Measurements from ENCODE around the gene MBD6. TPM values are rescaled to one million over a fixed set of nuclear protein-coding genes. Genes with fewer than 3 reads are reported as not detected.

Gene MBD6
- total RNA-seq, 4 donors from 2014 or later = 38.0 to 144 (median 71.5) TPM

DNA sequence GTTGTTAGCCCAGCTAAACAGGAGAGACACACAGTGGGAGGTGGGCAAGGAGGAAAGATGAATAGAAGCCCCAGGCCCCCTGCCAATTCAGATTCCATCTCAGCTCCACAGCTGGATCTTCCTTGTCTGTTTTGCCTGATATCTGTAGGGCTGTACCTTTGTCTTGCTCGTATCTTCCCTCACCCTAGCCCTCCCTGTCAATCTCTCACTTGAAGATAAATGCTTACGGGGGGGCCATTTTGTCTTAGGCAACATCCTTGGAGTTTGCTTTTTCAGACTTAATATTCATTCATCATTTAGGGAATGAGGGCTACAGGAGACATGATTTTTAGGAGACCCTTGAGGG, 29.7 kb downstream of the MBD6 start:
- Histone ChIP-seq H3K36me3 (no peaks in the 10 kb centered on the region), H3K4me3 (no peak overlapping the region), H3K9me3 (no peaks in the 10 kb centered on the region), H3K4me1 (peaks cover 0 to 11% (median 3%) of the 10 kb centered on the region in 4 donors), H3K27ac (no peak overlapping the region), H3K27me3 (no peaks in the 10 kb centered on the region)
- TF ChIP-seq, protein P1, sequence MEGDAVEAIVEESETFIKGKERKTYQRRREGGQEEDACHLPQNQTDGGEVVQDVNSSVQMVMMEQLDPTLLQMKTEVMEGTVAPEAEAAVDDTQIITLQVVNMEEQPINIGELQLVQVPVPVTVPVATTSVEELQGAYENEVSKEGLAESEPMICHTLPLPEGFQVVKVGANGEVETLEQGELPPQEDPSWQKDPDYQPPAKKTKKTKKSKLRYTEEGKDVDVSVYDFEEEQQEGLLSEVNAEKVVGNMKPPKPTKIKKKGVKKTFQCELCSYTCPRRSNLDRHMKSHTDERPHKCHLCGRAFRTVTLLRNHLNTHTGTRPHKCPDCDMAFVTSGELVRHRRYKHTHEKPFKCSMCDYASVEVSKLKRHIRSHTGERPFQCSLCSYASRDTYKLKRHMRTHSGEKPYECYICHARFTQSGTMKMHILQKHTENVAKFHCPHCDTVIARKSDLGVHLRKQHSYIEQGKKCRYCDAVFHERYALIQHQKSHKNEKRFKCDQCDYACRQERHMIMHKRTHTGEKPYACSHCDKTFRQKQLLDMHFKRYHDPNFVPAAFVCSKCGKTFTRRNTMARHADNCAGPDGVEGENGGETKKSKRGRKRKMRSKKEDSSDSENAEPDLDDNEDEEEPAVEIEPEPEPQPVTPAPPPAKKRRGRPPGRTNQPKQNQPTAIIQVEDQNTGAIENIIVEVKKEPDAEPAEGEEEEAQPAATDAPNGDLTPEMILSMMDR (IDR thresholded peaks at IDR 0.05) = no peak
- no peak for TF ChIP-seq POLR2A (IDR thresholded peaks at IDR 0.05)
- no peak for DNase-seq

DNA sequence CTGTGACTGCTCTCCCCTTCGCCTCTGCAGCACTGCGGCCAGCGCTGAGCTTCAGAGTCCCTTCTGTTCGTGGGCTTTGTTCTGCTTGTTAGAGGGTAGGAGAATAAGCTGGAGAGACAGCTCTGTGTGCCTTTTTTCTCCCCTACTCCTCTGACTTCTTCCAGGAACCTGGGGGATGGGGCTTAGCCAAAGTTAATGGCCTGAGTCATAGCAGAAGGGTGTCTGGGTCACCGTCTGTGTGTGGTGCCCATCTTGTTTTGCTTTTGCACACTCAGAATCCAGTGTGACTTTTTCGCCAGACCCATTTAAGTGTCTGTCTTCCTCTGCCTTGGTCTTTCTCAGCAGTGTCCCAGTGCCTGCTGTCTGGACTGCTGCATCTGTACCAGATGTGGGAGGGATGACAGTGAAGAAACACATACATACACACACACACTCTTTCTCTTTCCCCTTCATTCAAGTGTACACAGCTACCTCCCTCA, 30.2 kb downstream of the MBD6 start:
- Histone ChIP-seq H3K27me3 (no peaks in the 10 kb centered on the region), H3K4me3 (no peak overlapping the region), H3K27ac (no peak overlapping the region), H3K36me3 (no peaks in the 10 kb centered on the region), H3K4me1 (peaks cover 0 to 11% (median 3%) of the 10 kb centered on the region in 4 donors), H3K9me3 (no peaks in the 10 kb centered on the region)
- no peak for TF ChIP-seq POLR2A (IDR thresholded peaks at IDR 0.05)
- TF ChIP-seq, protein P1 (IDR thresholded peaks at IDR 0.05) = no peak
- DNase-seq = no peak

DNA sequence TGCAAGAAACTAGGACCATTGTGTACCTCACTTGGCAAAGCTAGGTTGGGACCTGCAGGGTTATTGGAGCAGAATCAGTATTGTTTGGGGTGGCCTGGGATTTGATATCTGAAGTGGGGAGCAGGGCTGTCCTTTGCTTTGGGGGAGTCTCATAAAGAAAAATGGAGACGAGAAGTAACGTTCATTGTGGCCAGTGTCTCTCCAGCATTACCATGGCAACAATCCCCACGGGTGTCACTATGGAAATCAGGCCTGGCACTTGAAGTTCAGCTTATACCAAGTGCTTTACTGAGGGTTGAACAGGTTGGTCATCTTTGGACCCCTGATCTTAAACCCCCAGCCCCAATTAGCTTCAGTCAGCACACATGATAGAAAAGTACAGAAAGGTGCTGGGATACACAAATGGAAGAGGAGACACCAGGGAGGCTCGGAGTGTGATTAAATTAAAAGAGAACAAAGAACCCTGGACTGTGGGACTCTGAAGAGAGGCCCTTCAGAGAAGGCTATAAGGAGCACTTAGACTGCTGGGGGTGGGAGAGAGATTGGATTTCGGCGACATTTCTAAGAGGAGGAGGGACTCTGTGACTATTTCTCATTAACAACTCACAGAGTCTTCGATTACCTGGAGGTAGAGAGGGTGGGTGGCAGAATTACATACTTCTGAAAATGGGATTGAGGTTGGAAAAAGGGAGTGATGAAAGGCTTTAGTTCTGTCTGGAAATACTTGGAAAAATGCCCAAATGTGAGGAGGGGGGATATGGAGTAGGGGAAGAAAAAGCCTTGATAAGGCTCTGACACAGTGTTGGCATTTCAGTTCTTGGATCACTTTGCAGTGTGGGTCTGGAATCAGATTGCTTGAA, 30.9 kb downstream of the MBD6 start:
- no peak overlapping the region for H3K27ac ChIP-seq
- no peak for DNase-seq
- no peaks in the 10 kb centered on the region for H3K36me3 ChIP-seq
- TF ChIP-seq, protein P1 (IDR thresholded peaks at IDR 0.05) = no peak
- no peak for TF ChIP-seq POLR2A (IDR thresholded peaks at IDR 0.05)
- no peaks in the 10 kb centered on the region for H3K27me3 ChIP-seq
- peaks cover 0 to 11% (median 3%) of the 10 kb centered on the region in 4 donors for H3K4me1 ChIP-seq
- H3K9me3 ChIP-seq = no peaks in the 10 kb centered on the region
- no peak overlapping the region for H3K4me3 ChIP-seq

DNA sequence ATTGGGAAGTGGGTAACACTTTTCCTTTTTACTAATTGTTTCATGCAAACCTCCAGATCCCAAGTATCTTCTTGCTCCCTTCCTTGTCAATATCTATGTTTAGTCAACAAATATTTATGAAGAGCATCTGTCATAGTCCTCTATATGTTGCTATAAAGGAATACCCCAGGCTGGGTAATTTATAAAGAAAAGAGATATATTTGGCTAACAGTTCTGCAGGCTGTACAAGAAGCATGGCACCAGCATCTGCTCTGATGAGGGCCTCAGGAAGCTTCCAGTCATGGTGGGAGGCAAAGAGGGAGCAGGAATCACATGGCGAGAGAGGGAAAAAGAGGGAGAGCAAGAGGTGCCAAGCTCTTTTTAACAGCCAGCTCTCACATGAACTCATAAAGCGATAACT, 31.8 kb downstream of the MBD6 start:
- Histone ChIP-seq H3K4me3 (no peak overlapping the region), H3K27me3 (no peaks in the 10 kb centered on the region), H3K27ac (no peak overlapping the region), H3K9me3 (no peaks in the 10 kb centered on the region), H3K36me3 (no peaks in the 10 kb centered on the region), H3K4me1 (peaks cover 0 to 10% (median 3%) of the 10 kb centered on the region in 4 donors)
- TF ChIP-seq, protein P1 (IDR thresholded peaks at IDR 0.05) = no peak
- no peak for TF ChIP-seq POLR2A (IDR thresholded peaks at IDR 0.05)
- DNase-seq = no peak

DNA sequence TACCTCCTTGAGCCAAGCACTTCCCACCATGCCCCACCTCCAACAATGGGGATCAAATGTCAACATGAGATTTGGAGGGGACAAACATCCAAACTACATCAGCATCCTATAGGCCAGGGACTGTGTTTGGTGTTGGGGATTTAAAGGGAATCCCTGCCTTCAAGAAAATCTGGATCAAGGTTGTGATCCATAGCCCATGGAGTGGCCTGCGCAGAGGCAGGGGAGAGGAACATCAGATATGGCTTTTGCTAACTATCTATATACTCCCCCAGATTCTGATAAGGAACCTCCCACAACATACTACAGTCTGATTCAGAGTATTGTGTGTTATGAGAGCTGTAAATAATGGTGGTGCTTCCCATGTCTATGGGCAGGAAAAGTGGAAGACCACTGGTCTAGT, 32.3 kb downstream of the MBD6 start:
- Histone ChIP-seq H3K27ac (no peak overlapping the region), H3K27me3 (no peaks in the 10 kb centered on the region), H3K9me3 (no peaks in the 10 kb centered on the region), H3K4me3 (no peak overlapping the region), H3K36me3 (no peaks in the 10 kb centered on the region), H3K4me1 (peaks cover 0 to 5% (median 3%) of the 10 kb centered on the region in 4 donors)
- TF ChIP-seq POLR2A (IDR thresholded peaks at IDR 0.05) = no peak
- TF ChIP-seq, protein P1 (IDR thresholded peaks at IDR 0.05) = no peak
- DNase-seq = no peak

Data from Peyer's patch (tissue), 4 donors.